A673 (cell line): ENCODE results near the gene NXPH3. TPM values are rescaled to one million over a fixed set of nuclear protein-coding genes. Genes with fewer than 3 reads are reported as not detected.

Experiments
- BruUV-seq: library from RNA; stranded (reverse); fragments of 400-500 nt; replicated peaks from 2 replicates; lab custom pipeline; 2021; lab: Mats Ljungman, UMichigan
- CTCF ChIA-PET: fragments of 300-600 bp; sonication (Branson Sonifier 250); formaldehyde crosslinking; loops from one replicate; lab custom pipeline; 2022; ENCODE audit warnings: antibody characterized with exemption; lab: Charles Lee
- POLR2A ChIA-PET: fragments of 300-600 bp; sonication (Branson Sonifier 250); formaldehyde crosslinking; loops from one replicate; lab custom pipeline; 2022; ENCODE audit warnings: antibody characterized with exemption; ENCODE audit not compliant: low non-redundant PET; lab: Charles Lee
- DNase-seq: peaks from one replicate; pipeline ENCODE4 v3.0.0-alpha.2; 2015; ENCODE audit warnings: low spot score
- H3K27ac ChIP-seq: fragments of 200-600 bp; sonication (generic); 2 replicates; pipeline ENCODE4 v1.5.1; 2016; ENCODE audit warnings: mixed run types, low read depth, mild to moderate bottlenecking, mixed read lengths, antibody characterized with exemption, low read length; ENCODE audit not compliant: poor library complexity, severe bottlenecking
- H3K27me3 ChIP-seq: fragments of 200-600 bp; sonication (generic); replicated peaks from 2 replicates; pipeline ENCODE4 v1.6.1; 2017; ENCODE audit warnings: mixed run types, low read depth, mild to moderate bottlenecking, mixed read lengths, antibody characterized with exemption, low read length; ENCODE audit not compliant: insufficient read depth, poor library complexity
- H3K36me3 ChIP-seq: fragments of 200-600 bp; sonication (generic); 2 replicates; pipeline ENCODE4 v1.6.1; 2016; ENCODE audit warnings: mixed run types, mild to moderate bottlenecking, mixed read lengths, antibody characterized with exemption, low read length; ENCODE audit not compliant: insufficient read depth, poor library complexity, severe bottlenecking
- H3K4me1 ChIP-seq: fragments of 200-600 bp; sonication (generic); 2 replicates; pipeline ENCODE4 v1.6.1; 2017; ENCODE audit warnings: mixed run types, mild to moderate bottlenecking, mixed read lengths, antibody characterized with exemption, low read length; ENCODE audit not compliant: insufficient read depth, poor library complexity, severe bottlenecking
- H3K4me3 ChIP-seq: fragments of 200-600 bp; sonication (generic); 2 replicates; pipeline ENCODE4 v1.5.1; 2016; ENCODE audit warnings: low read depth, mixed run types, mild to moderate bottlenecking, mixed read lengths, low read length; ENCODE audit not compliant: poor library complexity, severe bottlenecking
- H3K9me3 ChIP-seq: fragments of 200-600 bp; sonication (generic); 2 replicates; pipeline ENCODE4 v1.6.1; 2016; ENCODE audit warnings: mixed run types, low read depth, mild to moderate bottlenecking, mixed read lengths, antibody characterized with exemption, low read length; ENCODE audit not compliant: poor library complexity, severe bottlenecking
- CTCF ChIP-seq: fragments of 300-800, 200-600 bp; sonication (generic); conservative IDR thresholded peaks from 2 replicates; pipeline ENCODE4 v1.5.1; 2017; ENCODE audit warnings: low read depth, mild to moderate bottlenecking, antibody characterized with exemption, low read length, moderate library complexity, mixed read lengths
- EZH2 ChIP-seq: fragments of 200-600 bp; sonication (generic); IDR thresholded peaks from 2 replicates; pipeline ENCODE4 v1.6.1; 2017; ENCODE audit warnings: borderline replicate concordance, low read depth, mild to moderate bottlenecking, mixed read lengths, antibody characterized with exemption, low read length; ENCODE audit not compliant: poor library complexity, severe bottlenecking
- intact Hi-C: fragments of 100-400 bp; cut with micrococcal nuclease; formaldehyde crosslinking; loops from one replicate; pipeline ENCODE4 v1.10.0; 2022; ENCODE audit not compliant: unreplicated experiment
- total RNA-seq: library from RNA; stranded (reverse); gene quantifications from 2 replicates; pipeline ENCODE4 v1.2.3, GENCODE V29; 2021

NXPH3 gene
- total RNA-seq, 1 experiment from 2014 or later, result 0.21 TPM

- Histone ChIP-seq H3K9me3 (no peaks in the 10 kb centered on the region), H3K4me1 (no peaks in the 10 kb centered on the region), H3K27ac (no peak overlapping the region), H3K4me3 (no peak overlapping the region), H3K27me3 (no peaks in the 10 kb centered on the region), H3K36me3 (peaks cover 18% of the 10 kb centered on the region)
- BruUV-seq, result no TSS peak
- TF ChIP-seq CTCF (no peak), EZH2 (no peak)
- intact Hi-C loops, result no loop called here
- ChIA-PET CTCF (no interaction called here), POLR2A (no interaction called here)
- no peak for DNase-seq
Observed at GRCh38 chr17:49597928-49598655, 22.4 kb downstream of the NXPH3 start.

GRCh38 chr17:49598918-49599317 is 23.2 kb downstream of the NXPH3 start:
- POLR2A ChIA-PET, result no interaction called here
- intact Hi-C loops, result no loop called here

GRCh38 chr17:49600949-49601348 is 25.3 kb downstream of the NXPH3 start:
- Histone ChIP-seq H3K9me3 (no peaks in the 10 kb centered on the region), H3K4me1 (no peaks in the 10 kb centered on the region), H3K27me3 (no peaks in the 10 kb centered on the region), H3K36me3 (peaks cover 25% of the 10 kb centered on the region), H3K4me3 (no peak overlapping the region), H3K27ac (no peak overlapping the region)
- DNase-seq, result no peak
- CTCF ChIA-PET, result no interaction called here
- POLR2A ChIA-PET, result no interaction called here
- TF ChIP-seq CTCF, result no peak
- no peak for TF ChIP-seq EZH2
- BruUV-seq, result no TSS peak
- intact Hi-C loops, result no loop called here

More at GRCh38 chr17:49598918-49599317, 23.2 kb downstream of the NXPH3 start:
- H3K9me3 ChIP-seq, result no peaks in the 10 kb centered on the region
- no peak overlapping the region for H3K27ac ChIP-seq
- BruUV-seq, result no TSS peak
- no peaks in the 10 kb centered on the region for H3K4me1 ChIP-seq
- no peak overlapping the region for H3K4me3 ChIP-seq
- H3K27me3 ChIP-seq, result no peaks in the 10 kb centered on the region
- no peak for DNase-seq
- no peak for TF ChIP-seq CTCF
- TF ChIP-seq EZH2, result no peak
- H3K36me3 ChIP-seq, result peaks cover 24% of the 10 kb centered on the region
- CTCF ChIA-PET, result no interaction called here
